GM19328 (cell line): ENCODE results near the gene INAVA.

Experiments
- ATAC-seq: cut with Tn5 transposase; IDR thresholded peaks from one replicate; pipeline ENCODE4 v1.9.1; 2021; ENCODE audit warnings: mild to moderate bottlenecking, moderate library complexity; ENCODE audit not compliant: unreplicated experiment

The INAVA gene

GRCh38 chr1:200894712-200895442, at the start of gene INAVA:
TSS of gene INAVA (plus strand) at chr1:200894900. CDS start at chr1:200898401, 3,501 bp downstream.
- no peak for ATAC-seq

- no peak for ATAC-seq
Observed at GRCh38 chr1:200845360-200845759, 49.3 kb upstream of the INAVA start.

- no peak for ATAC-seq
Observed at GRCh38 chr1:200846398-200846797, 48.3 kb upstream of the INAVA start.

GRCh38 chr1:200849430-200849829, 45.3 kb upstream of the INAVA start:
- ATAC-seq = no peak

- ATAC-seq = no peak
Observed at GRCh38 chr1:200850554-200850953, 44.1 kb upstream of the INAVA start.

- no peak for ATAC-seq
Observed at GRCh38 chr1:200856716-200857357, 37.9 kb upstream of the INAVA start.

GRCh38 chr1:200857804-200858203, 36.9 kb upstream of the INAVA start:
- ATAC-seq = no peak

- no peak for ATAC-seq
Observed at GRCh38 chr1:200861937-200862647, 32.6 kb upstream of the INAVA start.

GRCh38 chr1:200862713-200863415, 31.8 kb upstream of the INAVA start:
- no peak for ATAC-seq

GRCh38 chr1:200866116-200866515, 28.6 kb upstream of the INAVA start:
- no peak for ATAC-seq

GRCh38 chr1:200866521-200866920, 28.2 kb upstream of the INAVA start:
- peak; percentile 76 for ATAC-seq

- ATAC-seq = no peak
Observed at GRCh38 chr1:200867018-200867811, 27.5 kb upstream of the INAVA start.

GRCh38 chr1:200869376-200869752, 25.3 kb upstream of the INAVA start:
- ATAC-seq = no peak

- peak; percentile 42 for ATAC-seq
Observed at GRCh38 chr1:200869753-200870391, 24.8 kb upstream of the INAVA start.

- no peak for ATAC-seq
Observed at GRCh38 chr1:200872446-200873115, 22.1 kb upstream of the INAVA start, which contains the start of gene GPR25. TSS of gene GPR25 (plus strand) at chr1:200872981. CDS start at chr1:200873038, 57 bp downstream.

- no peak for ATAC-seq
Observed at GRCh38 chr1:200873116-200873670, 21.5 kb upstream of the INAVA start.

- ATAC-seq = no peak
Observed at GRCh38 chr1:200873671-200874397, 20.9 kb upstream of the INAVA start.

GRCh38 chr1:200874694-200875093, 20.0 kb upstream of the INAVA start:
- no peak for ATAC-seq
